AG04449 (cell line): ENCODE results near the gene NUTM2D.
"Not testable (repeated sequence)": the region's sequence is repeated elsewhere in the genome, so short reads cannot be mapped to it uniquely, and the experiment has no call there.

Experiments
- CTCF ChIA-PET: fragments of 350-600 bp; formaldehyde crosslinking; extraction: SDS; loops from one replicate; lab custom pipeline; 2021; ENCODE audit warnings: antibody characterized with exemption; lab: Yijun Ruan, JAX
- POLR2A ChIA-PET: fragments of 400-600, 350-600 bp; formaldehyde crosslinking; extraction: SDS; loops from one replicate; lab custom pipeline; 2020; ENCODE audit warnings: antibody characterized with exemption, inconsistent platforms; lab: Yijun Ruan, JAX
- DNase-seq: peaks from one replicate; pipeline ENCODE4 v3.0.0-alpha.2; 2010; ENCODE audit warnings: low read depth, low spot score
- H3K4me3 ChIP-seq: 2 replicates; pipeline ENCODE4 v1.5.1; 2011; ENCODE audit warnings: low read depth, mild to moderate bottlenecking, control low read depth, low read length

NUTM2D gene

DNA sequence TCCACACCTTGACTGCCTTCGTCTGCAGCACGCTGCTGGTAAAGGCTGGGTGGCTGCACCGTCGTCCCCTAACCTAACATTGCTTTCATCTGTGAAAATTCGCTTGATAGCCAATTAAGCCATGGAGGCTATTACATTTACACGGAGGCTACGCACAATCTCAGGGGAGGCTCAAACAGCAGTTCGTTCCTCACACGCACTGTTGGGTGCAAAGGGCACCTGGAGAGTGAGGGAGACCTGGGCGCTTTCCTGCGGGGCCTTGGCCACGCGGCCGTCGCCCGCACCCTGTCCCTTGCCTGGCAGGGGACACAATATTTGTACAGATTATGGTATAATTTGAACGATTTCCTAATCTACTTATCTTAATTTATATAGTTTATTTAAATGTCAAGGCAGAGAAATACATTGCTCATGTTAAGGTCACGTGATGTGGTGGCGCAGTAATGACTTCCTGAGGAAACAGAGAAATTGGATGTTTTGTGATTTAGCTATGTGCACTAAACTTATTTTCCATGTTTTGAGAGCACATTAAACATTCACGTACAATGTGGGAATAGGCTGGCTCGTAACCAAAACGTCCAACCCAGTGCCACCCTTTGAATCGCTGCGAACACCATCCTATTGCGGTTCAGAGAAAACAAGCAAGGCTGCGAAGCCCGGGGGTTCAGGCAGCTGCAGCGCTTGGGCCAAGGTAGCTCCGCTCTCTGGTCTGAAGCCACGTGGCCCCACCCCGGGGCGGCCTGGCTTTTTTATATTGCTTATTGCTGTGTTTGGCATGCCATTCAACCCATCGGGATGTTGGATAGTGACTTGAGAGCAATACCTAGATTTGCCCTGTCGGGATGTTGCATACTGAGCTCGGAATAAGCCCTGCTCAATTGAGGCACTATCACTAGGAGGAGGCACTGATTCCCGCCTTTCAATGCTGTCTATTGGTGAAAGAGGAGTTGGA lies 50.2 kb downstream of the NUTM2D start:
- H3K4me3 ChIP-seq, DNase-seq, POLR2A ChIA-PET: not testable (repeated sequence)
- CTCF ChIA-PET, result interaction anchor here (0.6 kb wide), 1 partner anchor 259 kb away, joined by 3 read pairs; no protein-coding TSS in a partner anchor

DNA sequence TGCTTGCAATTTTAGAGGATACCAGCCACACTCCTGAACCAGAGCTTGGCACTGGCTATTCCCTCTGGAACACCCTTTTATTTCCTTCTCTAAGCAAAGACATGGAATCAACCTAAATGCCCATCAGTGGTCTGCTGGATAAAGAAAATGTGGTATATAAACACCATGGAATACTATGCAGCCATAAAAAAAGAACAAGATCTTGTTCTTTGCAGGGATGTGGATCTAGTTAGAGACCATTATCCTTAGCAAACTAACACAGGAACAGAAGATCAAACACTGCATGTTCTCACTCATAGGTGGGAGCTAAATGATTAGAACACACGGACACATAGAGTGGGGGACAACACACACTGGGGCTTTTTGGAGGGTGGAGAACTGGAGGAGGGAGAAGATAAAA lies 56.4 kb downstream of the NUTM2D start:
- CTCF ChIA-PET, H3K4me3 ChIP-seq, POLR2A ChIA-PET, DNase-seq: not testable (repeated sequence)
